Right lobe of liver (tissue), 4 donors: Measurements from ENCODE around the gene CANX.

Source experiments
- POLR2A ChIP-seq: fragments of 450-650 bp; IDR thresholded peaks from one replicate; pipeline ENCODE4 v1.6.1; 2017; ENCODE audit warnings: antibody characterized with exemption, mild to moderate bottlenecking
- TF ChIP-seq, protein P1 (sequence below), 4 donors: fragments of 200-600 bp in 3 of 4; fragments of 450-650 bp in 1 of 4; IDR thresholded peaks; one replicate each; pipeline versions ENCODE4 v1.5.1 to v1.8.0; 2016 to 2022; ENCODE audit warnings: antibody characterized with exemption in 4 of 4, mild to moderate bottlenecking in 2 of 4
- donor health status: DM: no; HTN: no; CAD: no.
- donor health status: DM: no; HTN: no; CAD: no.
- donor health status: DM: no; HTN: yes; CAD: no.

DNA sequence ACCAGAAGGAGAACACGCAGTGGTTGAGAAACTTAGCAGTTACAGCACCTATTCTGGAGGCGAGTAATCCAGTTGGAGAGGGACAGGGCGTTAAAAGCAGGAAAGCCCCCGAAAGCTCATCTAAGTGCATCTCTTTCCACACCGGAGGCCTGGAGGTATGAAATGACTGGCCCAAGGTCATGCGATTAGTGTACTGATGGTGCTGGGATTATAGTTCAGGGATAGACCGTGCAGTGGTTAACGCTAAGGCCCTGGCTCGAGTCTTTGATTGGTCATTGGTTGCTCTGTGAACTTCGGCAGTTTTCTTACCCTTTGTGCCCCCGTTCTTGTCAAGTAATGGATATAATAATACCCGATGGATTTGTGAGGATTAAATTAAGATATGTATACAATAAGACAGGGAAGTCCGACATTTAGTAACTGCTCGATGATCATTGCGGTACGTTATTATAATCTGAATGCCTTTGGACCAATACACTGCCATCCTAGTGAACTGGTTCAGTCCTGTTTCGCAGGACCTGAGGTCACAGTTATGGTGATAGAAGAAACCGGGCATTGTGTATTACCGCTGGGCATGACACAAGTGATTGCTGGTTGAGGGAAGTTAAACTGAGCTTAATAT is 960 bp downstream of the CANX start:
- TF ChIP-seq POLR2A: no peak
- TF ChIP-seq, protein P1, sequence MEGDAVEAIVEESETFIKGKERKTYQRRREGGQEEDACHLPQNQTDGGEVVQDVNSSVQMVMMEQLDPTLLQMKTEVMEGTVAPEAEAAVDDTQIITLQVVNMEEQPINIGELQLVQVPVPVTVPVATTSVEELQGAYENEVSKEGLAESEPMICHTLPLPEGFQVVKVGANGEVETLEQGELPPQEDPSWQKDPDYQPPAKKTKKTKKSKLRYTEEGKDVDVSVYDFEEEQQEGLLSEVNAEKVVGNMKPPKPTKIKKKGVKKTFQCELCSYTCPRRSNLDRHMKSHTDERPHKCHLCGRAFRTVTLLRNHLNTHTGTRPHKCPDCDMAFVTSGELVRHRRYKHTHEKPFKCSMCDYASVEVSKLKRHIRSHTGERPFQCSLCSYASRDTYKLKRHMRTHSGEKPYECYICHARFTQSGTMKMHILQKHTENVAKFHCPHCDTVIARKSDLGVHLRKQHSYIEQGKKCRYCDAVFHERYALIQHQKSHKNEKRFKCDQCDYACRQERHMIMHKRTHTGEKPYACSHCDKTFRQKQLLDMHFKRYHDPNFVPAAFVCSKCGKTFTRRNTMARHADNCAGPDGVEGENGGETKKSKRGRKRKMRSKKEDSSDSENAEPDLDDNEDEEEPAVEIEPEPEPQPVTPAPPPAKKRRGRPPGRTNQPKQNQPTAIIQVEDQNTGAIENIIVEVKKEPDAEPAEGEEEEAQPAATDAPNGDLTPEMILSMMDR (IDR thresholded peaks at IDR 0.05): no peak
